ENCODE data around the gene UNC5B. TPM values are rescaled to one million over a fixed set of nuclear protein-coding genes. Genes with fewer than 3 reads are reported as not detected.

Gene UNC5B
- polyA plus RNA-seq, 4 donors, result 0.27 to 19.4 (median 6.7) TPM

GRCh38 chr10:71279590-71280170 lies 67.3 kb downstream of the UNC5B start:
- FAIRE-seq, result no peak
- no peaks in the 10 kb centered on the region for H3K27me3 ChIP-seq (ENCODE audit: control insufficient read depth in 3 of 3, insufficient read depth in 3 of 3, low read length in 3 of 3)
- H3K4me1 ChIP-seq (ENCODE audit: control insufficient read depth in 3 of 3, insufficient read depth in 2 of 3, low read depth in 1 of 3, low read length in 2 of 3), result no peaks in the 10 kb centered on the region
- H3K36me3 ChIP-seq (ENCODE audit: control insufficient read depth in 3 of 3, insufficient read depth in 2 of 3, low read depth in 1 of 3, low read length in 3 of 3), result peaks cover 0 to 39% (median 0%) of the 10 kb centered on the region in 3 donors
- no peak overlapping the region for H3K27ac ChIP-seq (ENCODE audit: low read depth in 1 of 3, low read length in 2 of 3)
- no peak overlapping the region for H3K4me3 ChIP-seq (ENCODE audit: low read depth in 1 of 3, low read length in 3 of 3)
- no peaks in the 10 kb centered on the region for H3K9me3 ChIP-seq (ENCODE audit: control insufficient read depth in 2 of 2, insufficient read depth in 1 of 2, low read depth in 1 of 2, low read length in 1 of 2)
- 79 to 87% (median 79%) methylated on average over 20 to 22 of the region's 22 CpGs for WGBS, 3 donors
- no peak for DNase-seq

GRCh38 chr10:71280216-71280615 lies 67.8 kb downstream of the UNC5B start:
- WGBS, 3 donors, result 63 to 66% (median 65%) methylated on average over 5 of the region's 5 CpGs
- FAIRE-seq, result no peak
- H3K4me3 ChIP-seq (ENCODE audit: low read depth in 1 of 3, low read length in 3 of 3), result no peak overlapping the region
- DNase-seq, result no peak
- no peaks in the 10 kb centered on the region for H3K27me3 ChIP-seq (ENCODE audit: control insufficient read depth in 3 of 3, insufficient read depth in 3 of 3, low read length in 3 of 3)
- peaks cover 0 to 43% (median 0%) of the 10 kb centered on the region in 3 donors for H3K36me3 ChIP-seq (ENCODE audit: control insufficient read depth in 3 of 3, insufficient read depth in 2 of 3, low read depth in 1 of 3, low read length in 3 of 3)
- H3K27ac ChIP-seq (ENCODE audit: low read depth in 1 of 3, low read length in 2 of 3), result no peak overlapping the region
- H3K4me1 ChIP-seq (ENCODE audit: control insufficient read depth in 3 of 3, insufficient read depth in 2 of 3, low read depth in 1 of 3, low read length in 2 of 3), result peaks cover 0 to 3% (median 0%) of the 10 kb centered on the region in 3 donors
- H3K9me3 ChIP-seq (ENCODE audit: control insufficient read depth in 2 of 2, insufficient read depth in 1 of 2, low read depth in 1 of 2, low read length in 1 of 2), result no peaks in the 10 kb centered on the region

GRCh38 chr10:71280825-71281224 lies 68.5 kb downstream of the UNC5B start:
- WGBS, 3 donors, result 33 to 57% (median 46%) methylated on average over 3 of the region's 3 CpGs
- FAIRE-seq, result no peak
- peak overlapping the region in 1 of 3 donors; percentile 27 for H3K27ac ChIP-seq (ENCODE audit: low read depth in 1 of 3, low read length in 2 of 3)
- no peaks in the 10 kb centered on the region for H3K9me3 ChIP-seq (ENCODE audit: control insufficient read depth in 2 of 2, insufficient read depth in 1 of 2, low read depth in 1 of 2, low read length in 1 of 2)
- H3K4me3 ChIP-seq (ENCODE audit: low read depth in 1 of 3, low read length in 3 of 3), result no peak overlapping the region
- peaks cover 0 to 2% (median 0%) of the 10 kb centered on the region in 3 donors for H3K27me3 ChIP-seq (ENCODE audit: control insufficient read depth in 3 of 3, insufficient read depth in 3 of 3, low read length in 3 of 3)
- H3K4me1 ChIP-seq (ENCODE audit: control insufficient read depth in 3 of 3, insufficient read depth in 2 of 3, low read depth in 1 of 3, low read length in 2 of 3), result peaks cover 0 to 5% (median 0%) of the 10 kb centered on the region in 3 donors
- H3K36me3 ChIP-seq (ENCODE audit: control insufficient read depth in 3 of 3, insufficient read depth in 2 of 3, low read depth in 1 of 3, low read length in 3 of 3), result peaks cover 0 to 47% (median 0%) of the 10 kb centered on the region in 3 donors
- DNase-seq, result no peak

- no peaks in the 10 kb centered on the region for H3K9me3 ChIP-seq (ENCODE audit: control insufficient read depth in 2 of 2, insufficient read depth in 1 of 2, low read depth in 1 of 2, low read length in 1 of 2)
- WGBS, 3 donors, result 76 to 80% (median 79%) methylated on average over 8 of the region's 8 CpGs
- no peak overlapping the region for H3K27ac ChIP-seq (ENCODE audit: low read depth in 1 of 3, low read length in 2 of 3)
- peaks cover 0 to 4% (median 0%) of the 10 kb centered on the region in 3 donors for H3K27me3 ChIP-seq (ENCODE audit: control insufficient read depth in 3 of 3, insufficient read depth in 3 of 3, low read length in 3 of 3)
- peaks cover 0 to 5% (median 0%) of the 10 kb centered on the region in 3 donors for H3K4me1 ChIP-seq (ENCODE audit: control insufficient read depth in 3 of 3, insufficient read depth in 2 of 3, low read depth in 1 of 3, low read length in 2 of 3)
- peaks cover 0 to 55% (median 0%) of the 10 kb centered on the region in 3 donors for H3K36me3 ChIP-seq (ENCODE audit: control insufficient read depth in 3 of 3, insufficient read depth in 2 of 3, low read depth in 1 of 3, low read length in 3 of 3)
- FAIRE-seq (no peak), DNase-seq (no peak)
- no peak overlapping the region for H3K4me3 ChIP-seq (ENCODE audit: low read depth in 1 of 3, low read length in 3 of 3)
These were observed 69.4 kb downstream of the UNC5B start for GRCh38 chr10:71281646-71282322.

GRCh38 chr10:71282323-71282680 lies 69.9 kb downstream of the UNC5B start:
- Histone ChIP-seq H3K4me3 (ENCODE audit: low read depth in 1 of 3, low read length in 3 of 3) (no peak overlapping the region), H3K4me1 (ENCODE audit: control insufficient read depth in 3 of 3, insufficient read depth in 2 of 3, low read depth in 1 of 3, low read length in 2 of 3) (peaks cover 0 to 5% (median 0%) of the 10 kb centered on the region in 3 donors), H3K9me3 (ENCODE audit: control insufficient read depth in 2 of 2, insufficient read depth in 1 of 2, low read depth in 1 of 2, low read length in 1 of 2) (no peaks in the 10 kb centered on the region), H3K27me3 (ENCODE audit: control insufficient read depth in 3 of 3, insufficient read depth in 3 of 3, low read length in 3 of 3) (peaks cover 0 to 4% (median 0%) of the 10 kb centered on the region in 3 donors), H3K36me3 (ENCODE audit: control insufficient read depth in 3 of 3, insufficient read depth in 2 of 3, low read depth in 1 of 3, low read length in 3 of 3) (peaks cover 0 to 56% (median 0%) of the 10 kb centered on the region in 3 donors), H3K27ac (ENCODE audit: low read depth in 1 of 3, low read length in 2 of 3) (no peak overlapping the region)
- no peak for FAIRE-seq
- WGBS, 3 donors, result 80 to 89% (median 88%) methylated on average over 2 of the region's 2 CpGs
- DNase-seq, result no peak

- Histone ChIP-seq H3K27me3 (ENCODE audit: control insufficient read depth in 3 of 3, insufficient read depth in 3 of 3, low read length in 3 of 3) (peaks cover 0 to 4% (median 0%) of the 10 kb centered on the region in 3 donors), H3K36me3 (ENCODE audit: control insufficient read depth in 3 of 3, insufficient read depth in 2 of 3, low read depth in 1 of 3, low read length in 3 of 3) (peaks cover 0 to 64% (median 0%) of the 10 kb centered on the region in 3 donors), H3K9me3 (ENCODE audit: control insufficient read depth in 2 of 2, insufficient read depth in 1 of 2, low read depth in 1 of 2, low read length in 1 of 2) (no peaks in the 10 kb centered on the region), H3K4me3 (ENCODE audit: low read depth in 1 of 3, low read length in 3 of 3) (no peak overlapping the region), H3K4me1 (ENCODE audit: control insufficient read depth in 3 of 3, insufficient read depth in 2 of 3, low read depth in 1 of 3, low read length in 2 of 3) (peaks cover 0 to 5% (median 0%) of the 10 kb centered on the region in 3 donors), H3K27ac (ENCODE audit: low read depth in 1 of 3, low read length in 2 of 3) (no peak overlapping the region)
- no peak for DNase-seq
- no peak for FAIRE-seq
- WGBS, 3 donors, result 71 to 86% (median 82%) methylated on average over 6 of the region's 6 CpGs
These were observed 71.0 kb downstream of the UNC5B start for GRCh38 chr10:71283410-71283809.

GRCh38 chr10:71283876-71284275 lies 71.5 kb downstream of the UNC5B start:
- Histone ChIP-seq H3K9me3 (ENCODE audit: control insufficient read depth in 2 of 2, insufficient read depth in 1 of 2, low read depth in 1 of 2, low read length in 1 of 2) (no peaks in the 10 kb centered on the region), H3K27ac (ENCODE audit: low read depth in 1 of 3, low read length in 2 of 3) (no peak overlapping the region), H3K27me3 (ENCODE audit: control insufficient read depth in 3 of 3, insufficient read depth in 3 of 3, low read length in 3 of 3) (peaks cover 0 to 4% (median 0%) of the 10 kb centered on the region in 3 donors), H3K4me3 (ENCODE audit: low read depth in 1 of 3, low read length in 3 of 3) (no peak overlapping the region), H3K36me3 (ENCODE audit: control insufficient read depth in 3 of 3, insufficient read depth in 2 of 3, low read depth in 1 of 3, low read length in 3 of 3) (peaks cover 0 to 66% (median 0%) of the 10 kb centered on the region in 3 donors), H3K4me1 (ENCODE audit: control insufficient read depth in 3 of 3, insufficient read depth in 2 of 3, low read depth in 1 of 3, low read length in 2 of 3) (peaks cover 0 to 5% (median 0%) of the 10 kb centered on the region in 3 donors)
- DNase-seq (no peak), FAIRE-seq (no peak)
- WGBS, 3 donors, result 85 to 87% (median 85%) methylated on average over 10 of the region's 10 CpGs

- Histone ChIP-seq H3K36me3 (ENCODE audit: control insufficient read depth in 3 of 3, insufficient read depth in 2 of 3, low read depth in 1 of 3, low read length in 3 of 3) (peaks cover 0 to 73% (median 0%) of the 10 kb centered on the region in 3 donors), H3K27me3 (ENCODE audit: control insufficient read depth in 3 of 3, insufficient read depth in 3 of 3, low read length in 3 of 3) (peaks cover 0 to 4% (median 0%) of the 10 kb centered on the region in 3 donors), H3K27ac (ENCODE audit: low read depth in 1 of 3, low read length in 2 of 3) (no peak overlapping the region), H3K4me3 (ENCODE audit: low read depth in 1 of 3, low read length in 3 of 3) (no peak overlapping the region), H3K4me1 (ENCODE audit: control insufficient read depth in 3 of 3, insufficient read depth in 2 of 3, low read depth in 1 of 3, low read length in 2 of 3) (peaks cover 0 to 13% (median 0%) of the 10 kb centered on the region in 3 donors), H3K9me3 (ENCODE audit: control insufficient read depth in 2 of 2, insufficient read depth in 1 of 2, low read depth in 1 of 2, low read length in 1 of 2) (no peaks in the 10 kb centered on the region)
- no peak for DNase-seq
- WGBS, 3 donors, result 86 to 90% (median 89%) methylated on average over 19 of the region's 19 CpGs
- no peak for FAIRE-seq
These were observed 72.3 kb downstream of the UNC5B start for GRCh38 chr10:71284544-71285179.

Measured in small intestine (tissue), 7 donors.